ENCODE data around the gene VN1R5.
"Not testable (repeated sequence)": the region's sequence is repeated elsewhere in the genome, so short reads cannot be mapped to it uniquely, and the experiment has no call there.

Gene VN1R5

GRCh38 chr1:247255772-247256171, at the start of gene VN1R5:
Gene VN1R5 (plus strand): TSS chr1:247256072.
- DNase-seq (ENCODE audit: low read depth): not testable (repeated sequence)

- no peak for DNase-seq (ENCODE audit: low read depth)
Observed at GRCh38 chr1:247209396-247209795, 46.5 kb upstream of the VN1R5 start.

GRCh38 chr1:247210062-247210375, 45.9 kb upstream of the VN1R5 start:
- DNase-seq (ENCODE audit: low read depth): no peak

GRCh38 chr1:247210376-247211117, 45.3 kb upstream of the VN1R5 start:
- DNase-seq (ENCODE audit: low read depth): peak; percentile 94

GRCh38 chr1:247211339-247211738, 44.5 kb upstream of the VN1R5 start:
- no peak for DNase-seq (ENCODE audit: low read depth)

- no peak for DNase-seq (ENCODE audit: low read depth)
Observed at GRCh38 chr1:247212012-247212411, 43.9 kb upstream of the VN1R5 start.

- no peak for DNase-seq (ENCODE audit: low read depth)
Observed at GRCh38 chr1:247212627-247213617, 43.0 kb upstream of the VN1R5 start.

- DNase-seq (ENCODE audit: low read depth): no peak
Observed at GRCh38 chr1:247216261-247216660, 39.6 kb upstream of the VN1R5 start.

- DNase-seq (ENCODE audit: low read depth): no peak
Observed at GRCh38 chr1:247218121-247218651, 37.7 kb upstream of the VN1R5 start.

- DNase-seq (ENCODE audit: low read depth): not testable (repeated sequence)
Observed at GRCh38 chr1:247220280-247220679, 35.6 kb upstream of the VN1R5 start.

- DNase-seq (ENCODE audit: low read depth): no peak
Observed at GRCh38 chr1:247222840-247223239, 33.0 kb upstream of the VN1R5 start.

- DNase-seq (ENCODE audit: low read depth): no peak
Observed at GRCh38 chr1:247224822-247225221, 31.1 kb upstream of the VN1R5 start.

- no peak for DNase-seq (ENCODE audit: low read depth)
Observed at GRCh38 chr1:247228133-247228532, 27.7 kb upstream of the VN1R5 start.

- DNase-seq (ENCODE audit: low read depth): no peak
Observed at GRCh38 chr1:247241691-247242090, 14.2 kb upstream of the VN1R5 start.

GRCh38 chr1:247243524-247244137, 12.2 kb upstream of the VN1R5 start:
- DNase-seq (ENCODE audit: low read depth): no peak

GRCh38 chr1:247246325-247247115, 9.4 kb upstream of the VN1R5 start:
- no peak for DNase-seq (ENCODE audit: low read depth)

- DNase-seq (ENCODE audit: low read depth): no peak
Observed at GRCh38 chr1:247247568-247247967, 8.3 kb upstream of the VN1R5 start.

GRCh38 chr1:247266053-247266452, 10.2 kb downstream of the VN1R5 start:
- no peak for DNase-seq (ENCODE audit: low read depth)

GRCh38 chr1:247268390-247269045, 12.6 kb downstream of the VN1R5 start:
- no peak for DNase-seq (ENCODE audit: low read depth)

- no peak for DNase-seq (ENCODE audit: low read depth)
Observed at GRCh38 chr1:247269133-247269532, 13.3 kb downstream of the VN1R5 start.

GRCh38 chr1:247270003-247270402, 14.1 kb downstream of the VN1R5 start:
- DNase-seq (ENCODE audit: low read depth): no peak

All from activated T-cell treated with anti-CD3 and anti-CD28 coated beads for 48 hours (primary cell).